LNCAP (cell line): Measurements from ENCODE around the gene MAP2K5.

Experiments used
- TF ChIP-seq, protein P1 (sequence below): fragments of 450-650 bp; IDR thresholded peaks from 2 replicates; pipeline ENCODE4 v1.5.1; 2017; ENCODE audit warnings: mild to moderate bottlenecking

Gene MAP2K5

DNA sequence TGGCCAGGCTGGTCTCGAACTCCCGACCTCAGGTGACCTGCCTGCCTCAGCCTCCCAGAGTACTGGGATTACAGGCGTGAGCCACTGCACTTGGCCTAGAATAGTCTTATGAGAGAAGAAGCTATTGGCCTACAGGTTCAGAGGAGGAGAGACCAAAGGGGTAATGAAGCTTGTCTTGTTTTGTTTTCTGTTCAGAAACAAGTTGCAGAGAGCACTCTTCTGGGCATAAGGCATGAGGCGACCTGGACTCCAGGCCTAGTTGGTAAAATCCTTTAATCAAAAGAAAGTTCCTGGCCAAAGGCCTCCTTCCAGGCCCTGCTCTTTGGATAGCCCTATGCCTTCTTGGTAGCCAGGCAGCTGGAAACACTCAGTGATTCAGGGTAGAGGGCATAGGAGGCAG is 195.6 kb downstream of the MAP2K5 start:
- TF ChIP-seq, protein P1, sequence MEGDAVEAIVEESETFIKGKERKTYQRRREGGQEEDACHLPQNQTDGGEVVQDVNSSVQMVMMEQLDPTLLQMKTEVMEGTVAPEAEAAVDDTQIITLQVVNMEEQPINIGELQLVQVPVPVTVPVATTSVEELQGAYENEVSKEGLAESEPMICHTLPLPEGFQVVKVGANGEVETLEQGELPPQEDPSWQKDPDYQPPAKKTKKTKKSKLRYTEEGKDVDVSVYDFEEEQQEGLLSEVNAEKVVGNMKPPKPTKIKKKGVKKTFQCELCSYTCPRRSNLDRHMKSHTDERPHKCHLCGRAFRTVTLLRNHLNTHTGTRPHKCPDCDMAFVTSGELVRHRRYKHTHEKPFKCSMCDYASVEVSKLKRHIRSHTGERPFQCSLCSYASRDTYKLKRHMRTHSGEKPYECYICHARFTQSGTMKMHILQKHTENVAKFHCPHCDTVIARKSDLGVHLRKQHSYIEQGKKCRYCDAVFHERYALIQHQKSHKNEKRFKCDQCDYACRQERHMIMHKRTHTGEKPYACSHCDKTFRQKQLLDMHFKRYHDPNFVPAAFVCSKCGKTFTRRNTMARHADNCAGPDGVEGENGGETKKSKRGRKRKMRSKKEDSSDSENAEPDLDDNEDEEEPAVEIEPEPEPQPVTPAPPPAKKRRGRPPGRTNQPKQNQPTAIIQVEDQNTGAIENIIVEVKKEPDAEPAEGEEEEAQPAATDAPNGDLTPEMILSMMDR, result no peak

DNA sequence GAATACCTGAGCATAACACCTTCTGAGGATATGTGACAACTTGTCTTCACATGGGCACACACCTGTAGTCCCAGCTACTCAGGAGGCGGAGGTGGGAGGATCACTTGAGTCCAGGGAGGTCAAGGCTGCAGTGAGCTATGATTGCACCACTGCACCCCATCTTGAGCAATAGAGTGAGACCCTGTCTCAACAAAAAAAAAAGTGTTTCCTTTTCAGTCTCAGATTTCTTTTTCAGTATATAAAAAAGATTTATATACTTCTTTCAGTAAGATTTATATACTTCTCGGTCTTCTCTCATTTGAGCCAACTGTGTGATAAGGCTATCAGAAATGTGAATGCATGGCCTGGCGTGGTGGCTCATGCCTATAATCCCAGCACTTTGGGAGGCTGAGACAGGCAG is 197.9 kb downstream of the MAP2K5 start:
- TF ChIP-seq, protein P1, result no peak

DNA sequence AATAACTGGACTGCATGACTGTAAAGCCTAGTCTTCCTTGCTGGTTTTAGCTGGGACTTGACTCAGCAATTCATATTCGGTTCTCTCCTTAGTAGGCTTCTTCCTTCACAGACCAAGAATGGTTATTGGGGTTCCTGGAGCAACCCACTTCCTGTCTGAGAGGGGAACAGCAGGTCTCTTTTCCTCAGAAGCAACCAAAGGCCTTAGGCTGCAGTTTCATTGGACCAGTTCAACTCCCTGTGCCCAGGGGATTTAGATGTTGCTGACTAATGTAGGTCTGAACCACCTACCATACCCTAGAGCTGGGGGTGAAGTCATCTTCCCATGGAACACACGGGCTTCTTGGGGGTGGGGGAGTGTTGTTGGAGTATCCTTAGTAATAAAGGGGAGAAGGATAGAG is 198.8 kb downstream of the MAP2K5 start:
- TF ChIP-seq, protein P1, result no peak

DNA sequence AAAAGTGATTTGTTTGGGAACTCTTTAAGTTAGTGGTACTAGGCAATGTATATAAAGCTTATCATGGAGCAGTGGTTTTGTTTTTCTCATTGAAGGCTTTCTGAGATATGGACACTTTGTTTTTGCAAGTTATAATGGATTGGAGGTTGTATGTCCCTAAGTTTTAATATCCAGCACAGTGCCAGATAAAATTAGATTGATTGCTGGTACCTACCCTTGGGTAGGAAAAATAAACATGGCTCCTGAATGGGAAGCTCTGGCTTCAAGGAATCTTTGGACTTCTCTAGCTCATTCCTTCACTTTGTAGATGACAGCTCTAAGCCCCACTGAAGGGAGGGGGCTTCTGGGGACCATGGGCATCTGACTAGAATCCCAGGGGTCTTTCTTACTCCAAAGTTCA is 201.1 kb downstream of the MAP2K5 start:
- TF ChIP-seq, protein P1, result no peak

DNA sequence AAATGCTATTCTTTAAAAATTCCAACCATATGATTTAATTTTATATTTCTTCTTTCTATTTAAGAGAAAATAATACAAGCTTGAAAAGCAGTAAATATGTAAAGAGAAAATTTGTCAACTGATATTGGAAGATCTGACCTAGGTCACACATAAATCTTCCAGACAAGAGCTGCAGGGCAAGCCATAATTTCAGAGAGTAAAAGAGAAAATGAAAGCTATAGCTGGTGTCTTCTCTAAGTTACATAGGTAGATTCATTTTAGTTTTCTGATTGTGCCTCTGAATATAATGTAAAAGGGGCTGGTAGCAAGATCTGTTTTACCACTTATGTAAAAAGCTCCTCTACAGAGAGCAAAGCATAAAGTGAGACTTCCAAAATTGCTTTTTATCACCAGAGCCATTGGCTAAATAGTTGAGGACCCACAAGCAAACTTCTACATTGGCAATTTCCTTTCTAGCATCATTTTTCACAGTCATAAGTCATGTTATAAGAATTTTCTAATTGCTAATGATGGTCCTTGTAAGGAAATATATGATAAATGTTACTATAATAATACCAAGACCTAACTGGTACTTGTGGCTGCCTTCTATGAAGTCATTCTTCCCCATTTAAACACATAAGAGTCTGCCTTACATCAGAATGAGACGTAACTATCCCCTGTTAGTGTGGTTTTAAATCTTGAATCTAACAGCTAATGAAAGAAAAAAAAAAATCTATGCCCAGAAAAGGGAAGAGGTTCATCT is 202.0 kb downstream of the MAP2K5 start:
- TF ChIP-seq, protein P1, result no peak

DNA sequence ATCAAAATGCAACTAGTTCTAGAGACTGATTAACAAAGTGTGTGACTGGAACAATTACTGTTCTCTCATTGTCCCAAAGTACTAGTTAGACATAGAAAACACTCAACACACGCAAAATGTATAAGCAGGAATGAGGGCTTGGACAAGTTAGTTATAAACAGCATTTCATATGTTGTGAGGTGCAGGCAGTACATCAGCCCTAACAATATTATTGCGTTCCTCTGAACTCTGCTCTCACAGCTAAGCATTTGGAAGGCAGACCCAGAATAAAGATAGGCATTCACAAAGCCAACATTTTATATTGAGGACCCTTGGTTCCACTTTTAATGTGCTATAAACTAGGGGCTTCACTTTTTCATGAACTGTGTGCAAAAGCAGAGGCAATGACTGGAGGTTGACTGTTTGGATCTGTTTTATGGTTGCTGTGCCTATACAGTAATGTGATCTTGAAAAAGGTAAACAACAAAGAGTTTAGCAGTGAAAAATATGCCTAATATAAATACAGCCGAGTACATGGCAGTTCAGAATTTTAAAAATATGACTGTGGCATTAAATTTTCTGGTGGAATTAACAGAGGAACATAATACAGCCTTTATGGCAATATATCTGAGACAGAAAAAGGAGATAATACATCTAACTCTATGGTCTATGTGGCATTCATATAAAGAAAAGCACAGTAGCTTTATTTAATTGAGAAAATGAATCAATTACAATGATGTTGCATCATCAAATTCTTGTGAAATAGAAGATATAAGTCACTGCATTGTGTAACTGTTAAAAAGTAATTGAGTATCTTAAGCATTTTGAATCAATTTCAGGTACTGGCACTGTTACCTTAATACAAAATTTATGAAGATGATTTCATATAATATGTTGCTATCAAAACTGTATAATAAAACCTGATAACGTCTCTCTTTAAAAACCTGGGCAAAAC is 202.8 kb downstream of the MAP2K5 start:
- TF ChIP-seq, protein P1, result no peak

DNA sequence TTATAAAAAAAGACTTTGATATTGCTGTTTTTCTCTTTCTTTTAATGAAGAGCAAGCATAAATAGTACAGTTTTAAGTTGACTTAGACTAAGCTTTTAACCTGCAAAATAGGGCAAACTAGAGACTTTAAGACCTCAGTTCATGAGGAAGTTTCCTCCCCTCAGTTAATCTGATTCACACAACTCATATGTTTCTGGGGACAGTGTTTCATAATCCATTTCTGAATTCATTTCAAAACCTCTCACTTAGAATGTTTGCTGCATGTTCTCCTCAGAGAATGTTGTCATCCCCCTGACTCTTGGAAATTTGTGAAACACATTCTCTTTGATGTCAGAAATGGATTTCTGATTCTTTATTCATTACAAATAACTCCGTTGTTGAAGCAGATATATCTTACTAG is 203.5 kb downstream of the MAP2K5 start:
- TF ChIP-seq, protein P1, result no peak
